Thymus (tissue), 11 donors: ENCODE data around the gene DIP2B. TPM values are rescaled to one million over a fixed set of nuclear protein-coding genes. Genes with fewer than 3 reads are reported as not detected.
"Not testable (repeated sequence)": the region's sequence is repeated elsewhere in the genome, so short reads cannot be mapped to it uniquely, and the experiment has no call there.

Source experiments
- DNase-seq, 9 donors: peaks; one replicate each; pipeline ENCODE4 v3.0.0-alpha.2; 2013; ENCODE audit warnings: low spot score in 9 of 9, low read depth in 6 of 9, missing footprints in 1 of 9
- H3K27ac ChIP-seq, 2 donors: one replicate each; pipeline ENCODE4 v1.5.1; 2013; ENCODE audit warnings: control low read depth in 1 of 2, low read depth in 1 of 2, low read length in 1 of 2, mild to moderate bottlenecking in 1 of 2, moderate library complexity in 1 of 2
- H3K27me3 ChIP-seq, 2 donors: one replicate each; pipeline ENCODE4 v1.5.1; 2013; ENCODE audit warnings: low read length in 1 of 2; ENCODE audit not compliant: control insufficient read depth in 2 of 2, insufficient read depth in 1 of 2
- H3K36me3 ChIP-seq, 2 donors: one replicate each; pipeline ENCODE4 v1.5.1; 2013; ENCODE audit warnings: low read length in 1 of 2, mild to moderate bottlenecking in 1 of 2, moderate library complexity in 1 of 2; ENCODE audit not compliant: control insufficient read depth in 2 of 2, insufficient read depth in 2 of 2
- H3K4me1 ChIP-seq, 2 donors: one replicate each; pipeline ENCODE4 v1.5.1; 2013; ENCODE audit warnings: low read length in 2 of 2; ENCODE audit not compliant: control insufficient read depth in 2 of 2, insufficient read depth in 2 of 2
- H3K4me3 ChIP-seq, 2 donors: one replicate each; pipeline ENCODE4 v1.5.1; 2013; ENCODE audit warnings: low read length in 2 of 2, control low read depth in 1 of 2, mild to moderate bottlenecking in 1 of 2
- H3K9me3 ChIP-seq, 2 donors: one replicate each; pipeline ENCODE4 v1.5.1; 2013; ENCODE audit warnings: low read length in 1 of 2, mild to moderate bottlenecking in 1 of 2; ENCODE audit not compliant: control insufficient read depth in 2 of 2, insufficient read depth in 1 of 2
- WGBS: extraction: QIAGEN DNeasy Blood & Tissue Kit; methylation state at CpG from one replicate; pipeline ENCODE4 v1.1.7; 2013; 5-methylcytosine and 5-hydroxymethylcytosine counted together
- polyA plus RNA-seq: library from polyadenylated mRNA; stranded (reverse); fragments of 200-250 nt; gene quantifications from one replicate; pipeline ENCODE4 v1.2.3, GENCODE V29; 2013
- total RNA-seq: library from RNA; stranded (reverse); fragments of 120-200 nt; gene quantifications from one replicate; pipeline ENCODE4 v1.2.4, GENCODE V29; 2013
- donor health status: healthy.

Gene DIP2B
- total and polyA plus RNA-seq, 2 donors, result 8.9 to 12.7 TPM

GRCh38 chr12:50672158-50672557 lies 167.4 kb downstream of the DIP2B start:
- H3K36me3 ChIP-seq, result peaks cover 9 to 34% of the 10 kb centered on the region in 2 donors
- 85% methylated on average over 3 of the region's 3 CpGs for WGBS

GRCh38 chr12:50676756-50677155 lies 172.0 kb downstream of the DIP2B start:
- Histone ChIP-seq H3K27me3 (no peaks in the 10 kb centered on the region), H3K27ac (no peak overlapping the region), H3K9me3 (no peaks in the 10 kb centered on the region), H3K4me1 (no peaks in the 10 kb centered on the region), H3K36me3 (peaks cover 6 to 48% of the 10 kb centered on the region in 2 donors), H3K4me3 (no peak overlapping the region)
- WGBS, result 99% methylated on average over 4 of the region's 4 CpGs
- DNase-seq, result no peak

More at GRCh38 chr12:50672158-50672557, 167.4 kb downstream of the DIP2B start:
- Histone ChIP-seq H3K4me3 (no peak overlapping the region), H3K4me1 (no peaks in the 10 kb centered on the region), H3K9me3 (no peaks in the 10 kb centered on the region), H3K27ac (no peak overlapping the region), H3K27me3 (no peaks in the 10 kb centered on the region)
- DNase-seq, result no peak

DNA sequence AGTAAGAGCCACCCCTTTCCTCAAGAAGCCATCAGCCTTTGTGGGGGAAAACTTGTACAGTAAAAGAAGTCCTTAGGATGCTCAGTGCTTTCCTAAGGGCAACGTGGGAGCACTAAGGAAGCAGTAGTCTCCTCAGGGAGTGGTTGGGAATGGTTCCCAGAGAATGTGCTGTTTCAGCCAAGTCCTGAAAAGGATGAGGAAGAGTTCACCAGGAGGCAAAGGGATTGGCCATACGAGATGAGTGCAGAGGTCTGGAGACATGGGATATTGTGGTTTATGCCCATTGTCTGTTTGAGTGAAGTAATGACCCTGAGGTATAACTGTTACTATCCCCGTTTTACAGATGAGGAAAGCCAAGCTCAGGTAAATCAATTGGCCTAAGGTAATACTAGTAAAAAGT lies 173.1 kb downstream of the DIP2B start:
- Histone ChIP-seq H3K4me1 (no peaks in the 10 kb centered on the region), H3K27me3 (no peaks in the 10 kb centered on the region), H3K27ac (no peak overlapping the region), H3K4me3 (no peak overlapping the region), H3K9me3 (no peaks in the 10 kb centered on the region), H3K36me3 (peaks cover 6 to 48% of the 10 kb centered on the region in 2 donors)
- WGBS, result 92% methylated on average over 3 of the region's 3 CpGs
- no peak for DNase-seq

DNA sequence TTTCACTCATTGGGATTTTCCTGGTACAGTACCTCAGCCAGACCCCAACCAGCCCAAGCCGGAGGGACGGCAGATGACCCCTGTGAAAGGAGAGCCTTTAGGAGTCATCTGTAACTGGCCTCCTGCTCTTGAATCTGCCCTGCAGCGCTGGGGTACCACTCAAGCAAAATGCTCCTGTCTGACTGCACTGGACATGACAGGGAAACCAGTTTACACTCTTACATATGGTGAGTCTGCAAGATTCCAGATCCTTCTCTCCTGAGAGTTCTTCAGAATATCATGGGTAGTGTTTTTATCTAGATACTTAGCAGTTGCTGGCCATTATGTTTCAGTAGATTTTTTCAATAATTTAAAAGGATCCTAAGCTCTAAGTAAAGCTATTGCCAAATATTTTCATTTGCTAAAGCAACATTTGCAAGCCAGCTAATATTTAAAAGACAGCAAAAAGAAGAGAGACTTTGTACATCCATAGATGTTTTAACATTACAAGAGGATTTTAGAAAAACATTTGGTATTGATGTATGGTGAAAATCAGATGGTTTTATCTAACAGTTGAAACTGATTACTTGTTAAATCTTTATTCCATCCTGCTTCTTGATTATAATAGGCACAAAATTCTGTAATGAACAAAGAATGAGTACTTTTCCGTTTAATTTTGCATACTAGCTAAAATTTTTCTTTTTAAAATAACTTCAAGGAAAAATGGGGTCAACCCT lies 174.0 kb downstream of the DIP2B start:
- DNase-seq, result no peak
- 97% methylated on average over 4 of the region's 4 CpGs for WGBS
- peaks cover 6 to 48% of the 10 kb centered on the region in 2 donors for H3K36me3 ChIP-seq
- no peaks in the 10 kb centered on the region for H3K4me1 ChIP-seq
- no peak overlapping the region for H3K4me3 ChIP-seq
- no peaks in the 10 kb centered on the region for H3K9me3 ChIP-seq
- H3K27ac ChIP-seq, result no peak overlapping the region
- H3K27me3 ChIP-seq, result no peaks in the 10 kb centered on the region

DNA sequence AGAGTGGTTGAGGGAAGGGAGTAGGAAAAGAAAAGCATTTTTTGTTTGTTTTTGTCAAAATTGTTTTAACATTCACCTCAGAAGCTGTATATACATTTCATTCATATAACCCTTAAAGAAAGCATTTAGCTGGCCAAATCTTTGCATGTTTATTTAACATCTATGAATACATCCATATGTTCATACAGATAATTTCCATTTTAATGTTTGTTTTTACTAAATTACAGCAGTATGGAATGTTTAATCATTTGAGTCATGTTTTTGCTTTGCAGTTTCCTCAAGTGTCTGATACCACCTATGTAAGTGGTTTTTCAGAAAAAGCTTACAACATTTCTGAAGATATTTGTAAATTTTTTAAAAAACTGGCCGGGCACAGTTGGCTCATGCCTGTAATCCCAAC lies 174.8 kb downstream of the DIP2B start:
- no peaks in the 10 kb centered on the region for H3K27me3 ChIP-seq
- peaks cover 6 to 44% of the 10 kb centered on the region in 2 donors for H3K36me3 ChIP-seq
- 95% methylated on average over 1 of the region's 1 CpG for WGBS
- no peaks in the 10 kb centered on the region for H3K4me1 ChIP-seq
- DNase-seq, result no peak
- no peaks in the 10 kb centered on the region for H3K9me3 ChIP-seq
- no peak overlapping the region for H3K27ac ChIP-seq
- no peak overlapping the region for H3K4me3 ChIP-seq

DNA sequence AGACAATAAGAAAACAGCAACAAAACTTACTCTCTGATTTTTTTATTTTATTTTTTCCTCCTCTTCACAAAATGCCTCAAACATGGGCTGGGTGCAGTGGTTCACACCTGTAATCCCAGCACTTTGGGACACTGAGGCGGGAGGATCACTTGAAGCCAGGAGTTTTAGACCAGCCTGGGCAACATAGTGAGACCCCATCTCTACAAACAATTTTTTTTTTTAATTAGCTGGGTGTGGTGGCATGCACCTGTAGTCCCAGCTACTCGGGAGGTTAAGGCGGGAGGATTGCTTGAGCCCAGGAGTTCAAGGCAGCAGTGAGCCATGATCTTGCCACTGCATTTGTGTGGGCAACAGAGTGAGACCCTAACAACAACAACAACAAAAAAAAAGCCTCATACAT lies 176.3 kb downstream of the DIP2B start:
- H3K4me3 ChIP-seq, H3K4me1 ChIP-seq, DNase-seq, H3K27me3 ChIP-seq, H3K27ac ChIP-seq, H3K9me3 ChIP-seq: not testable (repeated sequence)
- peaks cover 3 to 31% of the 10 kb centered on the region in 2 donors for H3K36me3 ChIP-seq
- WGBS, result 100% methylated on average over 3 of the region's 3 CpGs

GRCh38 chr12:50685641-50686040 lies 180.9 kb downstream of the DIP2B start:
- Histone ChIP-seq H3K27ac (no peak overlapping the region), H3K4me3 (no peak overlapping the region), H3K9me3 (no peaks in the 10 kb centered on the region), H3K27me3 (no peaks in the 10 kb centered on the region), H3K36me3 (peaks cover 0 to 40% of the 10 kb centered on the region in 2 donors), H3K4me1 (no peaks in the 10 kb centered on the region)
- no peak for DNase-seq
- 98% methylated on average over 1 of the region's 1 CpG for WGBS

DNA sequence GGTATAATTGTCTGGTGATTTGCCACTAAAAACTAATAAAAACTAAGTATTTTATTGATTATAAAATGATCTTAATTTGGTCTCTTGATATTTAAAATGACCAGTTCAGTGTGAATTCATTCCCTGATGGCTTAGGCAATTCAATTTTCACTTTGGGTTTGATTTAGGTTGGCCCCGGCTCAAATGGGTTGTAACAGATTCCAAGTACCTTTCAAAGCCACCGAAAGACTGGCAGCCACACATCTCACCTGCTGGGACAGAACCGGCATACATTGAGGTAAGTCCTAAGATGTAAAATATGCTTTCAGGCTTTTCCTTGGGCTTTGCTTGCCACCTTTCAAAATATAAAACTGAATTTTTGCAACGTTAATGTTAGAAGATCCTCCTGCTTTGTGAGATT lies 181.6 kb downstream of the DIP2B start:
- DNase-seq, result no peak
- Histone ChIP-seq H3K4me3 (no peak overlapping the region), H3K27me3 (no peaks in the 10 kb centered on the region), H3K36me3 (peaks cover 0 to 40% of the 10 kb centered on the region in 2 donors), H3K9me3 (no peaks in the 10 kb centered on the region), H3K27ac (no peak overlapping the region), H3K4me1 (no peaks in the 10 kb centered on the region)
- WGBS, result 98% methylated on average over 4 of the region's 4 CpGs

GRCh38 chr12:50686976-50687375 lies 182.2 kb downstream of the DIP2B start:
- Histone ChIP-seq H3K27me3 (no peaks in the 10 kb centered on the region), H3K9me3 (no peaks in the 10 kb centered on the region), H3K4me1 (no peaks in the 10 kb centered on the region), H3K36me3 (peaks cover 0 to 38% of the 10 kb centered on the region in 2 donors), H3K27ac (no peak overlapping the region), H3K4me3 (no peak overlapping the region)
- 98% methylated on average over 2 of the region's 2 CpGs for WGBS
- no peak for DNase-seq
